ENCODE data around the gene AREL1.

The AREL1 gene

GRCh38 chr14:74703043-74703442, 9.8 kb downstream of the AREL1 start:
- Histone ChIP-seq H3K4me3 (ENCODE audit: low read length, poor library complexity, severe bottlenecking) (no peak overlapping the region), H4K20me1 (ENCODE audit: insufficient read depth, low read length, poor library complexity, severe bottlenecking) (no peaks in the 10 kb centered on the region), H3K79me2 (ENCODE audit: insufficient read depth, low read length) (peaks cover 84% of the 10 kb centered on the region)

GRCh38 chr14:74702293-74702692, 10.6 kb downstream of the AREL1 start:
- no peaks in the 10 kb centered on the region for H3K9me2 ChIP-seq (replicated peaks; ENCODE audit: low read depth, low read length)
- H3F3A ChIP-seq (ENCODE audit: low read depth), result no peaks in the 10 kb centered on the region
- H2AFZ ChIP-seq (ENCODE audit: low read length), result no peak overlapping the region
- H3K4me1 ChIP-seq (ENCODE audit: insufficient read depth, low read length, poor library complexity, severe bottlenecking), result peaks cover 3% of the 10 kb centered on the region
- no peaks in the 10 kb centered on the region for H4K20me1 ChIP-seq (ENCODE audit: insufficient read depth, low read length, poor library complexity, severe bottlenecking)
- peaks cover 9% of the 10 kb centered on the region; the same call in 1 of the 2 replicates for H3K36me3 ChIP-seq (ENCODE audit: insufficient read depth, low read length)
- peaks cover 85% of the 10 kb centered on the region for H3K79me2 ChIP-seq (ENCODE audit: insufficient read depth, low read length)
- no peak overlapping the region for H3K9ac ChIP-seq (ENCODE audit: low read depth, low read length, poor library complexity, severe bottlenecking)
- H3K27me3 ChIP-seq (ENCODE audit: insufficient read depth, low read length, poor library complexity, severe bottlenecking), result no peaks in the 10 kb centered on the region
- TF ChIP-seq CTCF (conservative IDR thresholded peaks at IDR 0.05; ENCODE audit: low read length) (no peak), EZH2phosphoT487 (IDR thresholded peaks at IDR 0.05; ENCODE audit: borderline replicate concordance) (no peak)
- no peak overlapping the region for H3K4me3 ChIP-seq (ENCODE audit: low read length, poor library complexity, severe bottlenecking)
- H3K9me3 ChIP-seq (ENCODE audit: insufficient read depth, low read depth, low read length), result peaks cover 6% of the 10 kb centered on the region; the same call in 1 of the 2 replicates
- no peak overlapping the region for H3K4me2 ChIP-seq (ENCODE audit: low read depth, low read length, poor library complexity, severe bottlenecking)

More at GRCh38 chr14:74703043-74703442, 9.8 kb downstream of the AREL1 start:
- Histone ChIP-seq H3K36me3 (ENCODE audit: insufficient read depth, low read length) (peaks cover 3% of the 10 kb centered on the region; the same call in 1 of the 2 replicates), H3K9ac (ENCODE audit: low read depth, low read length, poor library complexity, severe bottlenecking) (no peak overlapping the region), H3F3A (ENCODE audit: low read depth) (no peaks in the 10 kb centered on the region), H3K9me2 (replicated peaks; ENCODE audit: low read depth, low read length) (no peaks in the 10 kb centered on the region), H2AFZ (ENCODE audit: low read length) (no peak overlapping the region), H3K4me2 (ENCODE audit: low read depth, low read length, poor library complexity, severe bottlenecking) (no peak overlapping the region), H3K9me3 (ENCODE audit: insufficient read depth, low read depth, low read length) (peaks cover 6% of the 10 kb centered on the region; the same call in 1 of the 2 replicates), H3K4me1 (ENCODE audit: insufficient read depth, low read length, poor library complexity, severe bottlenecking) (peaks cover 3% of the 10 kb centered on the region), H3K27me3 (ENCODE audit: insufficient read depth, low read length, poor library complexity, severe bottlenecking) (no peaks in the 10 kb centered on the region)
- TF ChIP-seq CTCF (conservative IDR thresholded peaks at IDR 0.05; ENCODE audit: low read length) (no peak), EZH2phosphoT487 (IDR thresholded peaks at IDR 0.05; ENCODE audit: borderline replicate concordance) (no peak)

- H3K79me2 ChIP-seq (ENCODE audit: insufficient read depth, low read length), result peaks cover 68% of the 10 kb centered on the region
- no peak overlapping the region for H3K9ac ChIP-seq (ENCODE audit: low read depth, low read length, poor library complexity, severe bottlenecking)
- H4K20me1 ChIP-seq (ENCODE audit: insufficient read depth, low read length, poor library complexity, severe bottlenecking), result no peaks in the 10 kb centered on the region
- no peak for TF ChIP-seq CTCF (conservative IDR thresholded peaks at IDR 0.05; ENCODE audit: low read length)
- TF ChIP-seq EZH2phosphoT487 (IDR thresholded peaks at IDR 0.05; ENCODE audit: borderline replicate concordance), result no peak
- peaks cover 13% of the 10 kb centered on the region; the same call in 1 of the 2 replicates for H3K36me3 ChIP-seq (ENCODE audit: insufficient read depth, low read length)
- H3K27me3 ChIP-seq (ENCODE audit: insufficient read depth, low read length, poor library complexity, severe bottlenecking), result no peaks in the 10 kb centered on the region
- no peak overlapping the region for H3K4me3 ChIP-seq (ENCODE audit: low read length, poor library complexity, severe bottlenecking)
- no peak overlapping the region for H3K4me2 ChIP-seq (ENCODE audit: low read depth, low read length, poor library complexity, severe bottlenecking)
- peaks cover 4% of the 10 kb centered on the region for H3K4me1 ChIP-seq (ENCODE audit: insufficient read depth, low read length, poor library complexity, severe bottlenecking)
- H3F3A ChIP-seq (ENCODE audit: low read depth), result no peaks in the 10 kb centered on the region
- no peaks in the 10 kb centered on the region for H3K9me2 ChIP-seq (replicated peaks; ENCODE audit: low read depth, low read length)
- H2AFZ ChIP-seq (ENCODE audit: low read length), result no peak overlapping the region
- peaks cover 6% of the 10 kb centered on the region; the same call in 1 of the 2 replicates for H3K9me3 ChIP-seq (ENCODE audit: insufficient read depth, low read depth, low read length)
Measured at GRCh38 chr14:74698465-74698864, 14.4 kb downstream of the AREL1 start.
